ENCODE data around the gene PRKCA.
"Not testable (repeated sequence)": the region's sequence is repeated elsewhere in the genome, so short reads cannot be mapped to it uniquely, and the experiment has no call there.

PRKCA gene

GRCh38 chr17:66290101-66290722, 12.2 kb upstream of the PRKCA start:
- DNase-seq (ENCODE audit: low read depth): no peak

GRCh38 chr17:66292353-66292752, 10.1 kb upstream of the PRKCA start:
- no peak for DNase-seq (ENCODE audit: low read depth)

- DNase-seq (ENCODE audit: low read depth): no peak
Observed at GRCh38 chr17:66296289-66296725, 6.1 kb upstream of the PRKCA start.

- not testable (repeated sequence) for DNase-seq (ENCODE audit: low read depth)
Observed at GRCh38 chr17:66297443-66297842, 5.0 kb upstream of the PRKCA start.

GRCh38 chr17:66299711-66300110, 2.7 kb upstream of the PRKCA start:
- DNase-seq (ENCODE audit: low read depth): no peak

GRCh38 chr17:66300956-66301355, 1.5 kb upstream of the PRKCA start:
- DNase-seq (ENCODE audit: low read depth): no peak

- no peak for DNase-seq (ENCODE audit: low read depth)
Observed at GRCh38 chr17:66301367-66301863, 998 bp upstream of the PRKCA start.

- DNase-seq (ENCODE audit: low read depth): peak; percentile 20
Observed at GRCh38 chr17:66302761-66303626, 581 bp downstream of the PRKCA start.

GRCh38 chr17:66304304-66305174, 2.1 kb downstream of the PRKCA start:
- no peak for DNase-seq (ENCODE audit: low read depth)

- DNase-seq (ENCODE audit: low read depth): no peak
Observed at GRCh38 chr17:66306446-66306845, 4.0 kb downstream of the PRKCA start.

GRCh38 chr17:66307257-66307656, 4.8 kb downstream of the PRKCA start:
- DNase-seq (ENCODE audit: low read depth): no peak

- no peak for DNase-seq (ENCODE audit: low read depth)
Observed at GRCh38 chr17:66308856-66309255, 6.4 kb downstream of the PRKCA start.

- DNase-seq (ENCODE audit: low read depth): no peak
Observed at GRCh38 chr17:66309793-66310192, 7.4 kb downstream of the PRKCA start.

GRCh38 chr17:66310528-66311148, 8.2 kb downstream of the PRKCA start:
- DNase-seq (ENCODE audit: low read depth): no peak

- no peak for DNase-seq (ENCODE audit: low read depth)
Observed at GRCh38 chr17:66312912-66313311, 10.5 kb downstream of the PRKCA start.

- DNase-seq (ENCODE audit: low read depth): no peak
Observed at GRCh38 chr17:66313325-66313724, 10.9 kb downstream of the PRKCA start.

- no peak for DNase-seq (ENCODE audit: low read depth)
Observed at GRCh38 chr17:66313995-66314659, 11.7 kb downstream of the PRKCA start.

- no peak for DNase-seq (ENCODE audit: low read depth)
Observed at GRCh38 chr17:66317629-66318028, 15.2 kb downstream of the PRKCA start.

GRCh38 chr17:66319226-66319625, 16.8 kb downstream of the PRKCA start:
- DNase-seq (ENCODE audit: low read depth): no peak

GRCh38 chr17:66322764-66323163, 20.4 kb downstream of the PRKCA start:
- no peak for DNase-seq (ENCODE audit: low read depth)

- not testable (repeated sequence) for DNase-seq (ENCODE audit: low read depth)
Observed at GRCh38 chr17:66324381-66325004, 22.1 kb downstream of the PRKCA start.
